AG04449 (cell line): ENCODE measurements around the gene DHRS7C.

Experiments
- CTCF ChIA-PET: fragments of 350-600 bp; formaldehyde crosslinking; extraction: SDS; loops from one replicate; lab custom pipeline; 2021; ENCODE audit warnings: antibody characterized with exemption; lab: Yijun Ruan, JAX
- POLR2A ChIA-PET: fragments of 400-600, 350-600 bp; formaldehyde crosslinking; extraction: SDS; loops from one replicate; lab custom pipeline; 2020; ENCODE audit warnings: antibody characterized with exemption, inconsistent platforms; lab: Yijun Ruan, JAX
- DNase-seq: peaks from one replicate; pipeline ENCODE4 v3.0.0-alpha.2; 2010; ENCODE audit warnings: low read depth, low spot score
- H3K4me3 ChIP-seq: 2 replicates; pipeline ENCODE4 v1.5.1; 2011; ENCODE audit warnings: low read depth, mild to moderate bottlenecking, control low read depth, low read length
- TF ChIP-seq, protein P1 (sequence below): IDR thresholded peaks from one replicate; pipeline ENCODE4 v1.5.1; 2011; ENCODE audit warnings: mild to moderate bottlenecking, moderate library complexity, low read length, control low read depth, inconsistent platforms; ENCODE audit not compliant: insufficient read depth; ENCODE audit errors: missing control alignments

DHRS7C gene

GRCh38 chr17:9729034-9729650 is 62.2 kb downstream of the DHRS7C start:
- POLR2A ChIA-PET = no interaction called here
- TF ChIP-seq, protein P1, sequence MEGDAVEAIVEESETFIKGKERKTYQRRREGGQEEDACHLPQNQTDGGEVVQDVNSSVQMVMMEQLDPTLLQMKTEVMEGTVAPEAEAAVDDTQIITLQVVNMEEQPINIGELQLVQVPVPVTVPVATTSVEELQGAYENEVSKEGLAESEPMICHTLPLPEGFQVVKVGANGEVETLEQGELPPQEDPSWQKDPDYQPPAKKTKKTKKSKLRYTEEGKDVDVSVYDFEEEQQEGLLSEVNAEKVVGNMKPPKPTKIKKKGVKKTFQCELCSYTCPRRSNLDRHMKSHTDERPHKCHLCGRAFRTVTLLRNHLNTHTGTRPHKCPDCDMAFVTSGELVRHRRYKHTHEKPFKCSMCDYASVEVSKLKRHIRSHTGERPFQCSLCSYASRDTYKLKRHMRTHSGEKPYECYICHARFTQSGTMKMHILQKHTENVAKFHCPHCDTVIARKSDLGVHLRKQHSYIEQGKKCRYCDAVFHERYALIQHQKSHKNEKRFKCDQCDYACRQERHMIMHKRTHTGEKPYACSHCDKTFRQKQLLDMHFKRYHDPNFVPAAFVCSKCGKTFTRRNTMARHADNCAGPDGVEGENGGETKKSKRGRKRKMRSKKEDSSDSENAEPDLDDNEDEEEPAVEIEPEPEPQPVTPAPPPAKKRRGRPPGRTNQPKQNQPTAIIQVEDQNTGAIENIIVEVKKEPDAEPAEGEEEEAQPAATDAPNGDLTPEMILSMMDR = peak; percentile 85

DNA sequence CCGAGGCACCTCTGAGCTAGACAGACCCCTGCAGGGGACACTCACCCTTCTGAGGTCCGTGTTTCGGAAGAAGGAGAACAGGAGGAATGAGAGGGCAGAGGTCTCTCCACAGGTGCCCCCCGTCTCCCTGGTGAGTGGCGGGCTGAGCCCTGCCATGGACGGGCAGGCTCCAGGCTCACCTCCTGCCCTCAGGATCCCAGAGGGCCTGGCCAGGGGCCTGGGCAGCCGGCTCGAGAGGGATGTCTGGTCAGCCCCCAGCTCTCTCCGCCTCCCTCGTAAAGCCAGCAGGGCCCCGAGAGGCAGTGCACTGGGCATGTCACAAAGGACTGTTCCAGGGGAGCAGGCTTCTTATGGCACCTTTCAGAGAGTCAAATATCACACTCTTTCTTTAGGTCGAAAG is 62.8 kb downstream of the DHRS7C start:
- CTCF ChIA-PET = interaction anchor here (0.8 to 2.5 kb wide), 4 partner anchors 12 to 200 kb away, joined by 3 to 12 read pairs (median 6); no protein-coding TSS in a partner anchor
- TF ChIP-seq, protein P1 = no peak

More at GRCh38 chr17:9729034-9729650, 62.2 kb downstream of the DHRS7C start:
- DNase-seq = peak; percentile 0
- no peak overlapping the region for H3K4me3 ChIP-seq
- CTCF ChIA-PET = interaction anchor here (0.8 to 2.5 kb wide), 4 partner anchors 13 to 199 kb away, joined by 3 to 12 read pairs (median 6); no protein-coding TSS in a partner anchor

GRCh38 chr17:9728005-9728404 is 63.4 kb downstream of the DHRS7C start:
- ChIA-PET CTCF (interaction anchor here (2.1 to 2.5 kb wide), 2 partner anchors 40 to 200 kb away, joined by 10 to 12 read pairs; no protein-coding TSS in a partner anchor), POLR2A (no interaction called here)
- TF ChIP-seq, protein P1 = no peak
- DNase-seq = no peak
- H3K4me3 ChIP-seq = no peak overlapping the region

More for the DNA sequence above, 62.8 kb downstream of the DHRS7C start:
- DNase-seq = no peak
- H3K4me3 ChIP-seq = no peak overlapping the region
- POLR2A ChIA-PET = no interaction called here

- no peak for DNase-seq
- no peak overlapping the region for H3K4me3 ChIP-seq
- ChIA-PET POLR2A (no interaction called here), CTCF (interaction anchor here (1.3 kb wide), 2 partner anchors 40 to 149 kb away, joined by 5 to 6 read pairs; no protein-coding TSS in a partner anchor)
- TF ChIP-seq, protein P1 = no peak
These were observed 65.1 kb downstream of the DHRS7C start for GRCh38 chr17:9726291-9726690.

- ChIA-PET POLR2A (no interaction called here), CTCF (interaction anchor here (1.3 kb wide), 2 partner anchors 41 to 148 kb away, joined by 5 to 6 read pairs; no protein-coding TSS in a partner anchor)
- no peak overlapping the region for H3K4me3 ChIP-seq
- TF ChIP-seq, protein P1 = no peak
- DNase-seq = no peak
These were observed 65.8 kb downstream of the DHRS7C start for GRCh38 chr17:9725575-9725974.
